ENCODE measurements around the gene LPCAT1. TPM values are rescaled to one million over a fixed set of nuclear protein-coding genes. Genes with fewer than 3 reads are reported as not detected.

Gene LPCAT1
- total RNA-seq, 1 donor from 2014 or later, result 18.7 TPM

DNA sequence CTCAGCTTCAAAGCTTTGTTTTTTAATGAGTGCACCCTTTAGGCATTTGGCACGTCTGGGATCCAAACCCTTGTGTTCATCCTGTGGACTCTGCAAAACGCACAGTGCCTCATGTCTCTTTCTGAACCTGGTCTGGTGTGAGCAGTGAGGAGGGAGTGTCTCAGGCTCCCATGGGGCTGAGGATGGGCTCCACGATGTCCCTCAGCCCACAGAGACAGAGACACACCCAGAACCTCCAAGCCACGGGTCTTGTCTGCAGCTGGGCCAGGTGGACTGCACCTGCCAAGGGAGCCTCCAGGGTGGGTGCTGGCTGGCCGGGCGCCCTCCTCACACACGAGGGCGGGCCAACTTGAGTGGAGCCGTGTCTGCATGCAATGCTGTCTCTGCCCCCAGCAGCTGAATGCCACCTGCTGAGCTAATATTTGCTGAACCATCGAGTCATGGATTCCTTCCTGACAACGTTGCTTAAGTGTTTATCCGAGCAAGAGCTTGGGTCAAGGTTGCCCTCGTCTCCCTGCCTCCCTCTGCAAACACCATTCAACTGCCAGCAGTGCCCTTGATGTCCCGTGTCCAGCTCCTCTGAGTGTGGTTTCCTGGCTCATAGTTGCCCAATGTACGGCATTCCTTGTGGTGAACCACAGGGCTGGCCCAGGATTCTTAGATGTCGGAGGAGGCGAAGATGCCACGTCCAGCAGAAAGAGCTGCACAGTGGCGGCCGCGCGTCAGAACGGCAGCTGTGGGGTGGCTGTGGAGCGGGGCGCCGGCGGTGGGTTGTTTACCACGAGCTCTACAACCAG lies 31.4 kb upstream of the LPCAT1 start:
- no peak for DNase-seq (ENCODE audit: low read depth in 2 of 2)

GRCh38 chr5:1554410-1554967 lies 30.7 kb upstream of the LPCAT1 start:
- no peak for DNase-seq (ENCODE audit: low read depth in 2 of 2)

- DNase-seq (ENCODE audit: low read depth in 2 of 2), result no peak
Measured at GRCh38 chr5:1553539-1554409, 30.0 kb upstream of the LPCAT1 start.

GRCh38 chr5:1552521-1553255 lies 28.9 kb upstream of the LPCAT1 start:
- no peak for DNase-seq (ENCODE audit: low read depth in 2 of 2)

DNA sequence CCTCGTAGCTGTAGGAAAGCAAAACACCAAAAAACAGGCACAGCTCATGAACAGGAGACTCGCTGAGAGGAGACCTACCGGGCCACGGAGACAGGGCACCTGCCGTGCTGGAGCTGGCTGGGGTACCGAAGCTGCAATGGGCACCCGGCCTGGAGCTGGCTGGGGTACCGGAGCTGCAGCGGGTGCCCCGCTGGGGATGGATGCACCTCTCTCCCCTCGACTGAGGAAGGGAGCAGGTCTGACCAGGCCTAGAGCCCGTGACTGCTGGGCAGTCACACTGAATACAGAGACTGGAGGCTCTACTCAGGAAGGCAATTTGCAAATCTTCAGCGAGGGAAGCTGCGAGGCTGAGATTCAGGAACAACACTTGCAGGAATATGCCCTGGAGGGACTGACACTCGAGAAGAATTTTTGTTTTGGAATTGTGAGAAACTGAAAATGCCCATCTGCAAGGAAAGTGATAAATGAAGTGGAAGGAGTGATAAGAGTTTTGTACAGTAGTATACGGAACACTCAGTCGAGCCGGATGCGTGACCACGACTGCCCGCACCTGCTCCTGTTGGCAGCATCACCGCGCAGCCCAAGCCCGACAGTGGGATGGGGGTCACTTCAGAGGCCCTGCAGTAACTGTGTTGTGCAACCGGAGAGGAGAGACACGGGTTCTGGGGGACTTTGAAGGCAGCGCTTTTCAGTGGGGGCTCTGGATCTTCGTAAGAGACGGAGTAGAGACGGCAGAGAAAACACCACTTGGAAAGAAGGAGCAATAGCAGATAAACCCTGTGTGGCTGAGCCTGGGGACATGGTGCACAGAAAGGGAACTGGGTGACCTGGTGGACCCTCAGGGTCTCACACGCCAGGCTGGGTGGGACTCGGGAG lies 27.9 kb upstream of the LPCAT1 start:
- DNase-seq (ENCODE audit: low read depth in 2 of 2), result no peak

GRCh38 chr5:1550287-1551076 lies 26.7 kb upstream of the LPCAT1 start:
- DNase-seq (ENCODE audit: low read depth in 2 of 2), result no peak

GRCh38 chr5:1549475-1550030 lies 25.8 kb upstream of the LPCAT1 start:
- no peak for DNase-seq (ENCODE audit: low read depth in 2 of 2)

GRCh38 chr5:1548702-1549474 lies 25.1 kb upstream of the LPCAT1 start:
- no peak for DNase-seq (ENCODE audit: low read depth in 2 of 2)

DNA sequence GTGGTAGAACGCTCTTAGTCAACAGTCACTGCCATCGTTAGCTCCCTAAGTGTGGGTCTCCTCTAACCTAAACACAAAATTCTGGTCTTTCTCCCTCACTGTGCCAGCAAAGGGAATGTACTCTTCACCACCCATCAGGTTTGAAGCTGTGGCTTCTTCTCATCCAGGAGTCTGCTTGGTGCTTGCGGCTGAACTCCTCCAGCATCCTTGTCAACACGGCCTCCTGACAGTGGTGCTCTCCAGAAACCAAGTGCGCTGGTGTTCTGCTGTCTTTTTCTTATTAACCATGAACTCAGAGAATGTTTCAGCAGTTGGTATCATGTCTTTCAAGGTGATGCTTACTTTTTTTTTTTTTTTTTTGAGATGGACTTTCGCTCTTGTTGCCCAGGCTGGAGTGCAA lies 23.9 kb upstream of the LPCAT1 start:
- no peak for DNase-seq (ENCODE audit: low read depth in 2 of 2)

- no peak for DNase-seq (ENCODE audit: low read depth in 2 of 2)
Measured at GRCh38 chr5:1547236-1547635, 23.5 kb upstream of the LPCAT1 start.

DNA sequence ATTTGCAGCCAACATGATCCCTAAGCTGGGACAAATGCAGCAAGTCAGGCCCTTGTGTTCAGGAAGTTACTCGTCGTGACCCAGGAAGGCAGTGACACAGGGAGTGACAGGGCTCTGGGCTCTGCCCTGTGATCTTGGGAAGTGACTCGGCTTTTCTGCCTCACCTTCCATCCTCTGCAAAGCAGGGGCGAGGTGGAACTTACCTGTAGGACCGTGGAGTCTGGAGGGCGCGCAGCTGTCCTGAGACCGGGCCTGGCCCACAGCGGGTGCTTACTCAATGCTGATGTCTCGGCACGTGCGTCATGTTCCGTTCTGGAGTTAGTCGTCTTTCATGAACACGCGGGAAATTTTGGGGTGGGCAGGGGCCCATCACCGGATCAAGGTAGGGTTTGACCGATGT lies 22.8 kb upstream of the LPCAT1 start:
- DNase-seq (ENCODE audit: low read depth in 2 of 2), result no peak

- no peak for DNase-seq (ENCODE audit: low read depth in 2 of 2)
Measured at GRCh38 chr5:1545805-1546355, 22.1 kb upstream of the LPCAT1 start.

DNA sequence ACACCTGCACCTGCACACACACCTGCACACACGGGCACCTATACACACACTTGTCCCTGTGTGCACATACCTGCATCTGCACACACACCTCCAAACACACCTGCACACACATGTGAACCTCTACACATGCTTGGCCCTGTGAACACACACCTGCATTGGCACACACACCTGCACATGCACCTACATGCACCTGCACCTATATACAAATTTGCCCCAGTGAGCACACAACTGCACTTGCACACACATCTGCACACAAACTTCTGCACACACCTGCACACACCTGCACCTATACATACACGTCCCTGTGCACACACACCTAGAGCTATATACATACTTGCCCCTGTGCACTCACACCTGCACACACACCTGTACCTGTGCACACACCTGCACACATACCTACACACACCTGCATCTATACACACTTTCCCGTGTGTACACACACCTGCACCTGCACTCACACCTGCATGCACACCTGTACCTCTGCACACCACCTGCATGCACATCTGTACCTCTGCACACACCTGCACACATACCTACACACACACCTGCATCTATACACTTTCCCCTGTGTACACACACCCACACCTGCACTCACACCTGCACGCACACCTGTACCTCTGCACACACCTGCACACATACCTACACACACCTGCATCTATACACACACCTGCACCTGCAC lies 21.5 kb upstream of the LPCAT1 start:
- DNase-seq (ENCODE audit: low read depth in 2 of 2), result no peak

DNA sequence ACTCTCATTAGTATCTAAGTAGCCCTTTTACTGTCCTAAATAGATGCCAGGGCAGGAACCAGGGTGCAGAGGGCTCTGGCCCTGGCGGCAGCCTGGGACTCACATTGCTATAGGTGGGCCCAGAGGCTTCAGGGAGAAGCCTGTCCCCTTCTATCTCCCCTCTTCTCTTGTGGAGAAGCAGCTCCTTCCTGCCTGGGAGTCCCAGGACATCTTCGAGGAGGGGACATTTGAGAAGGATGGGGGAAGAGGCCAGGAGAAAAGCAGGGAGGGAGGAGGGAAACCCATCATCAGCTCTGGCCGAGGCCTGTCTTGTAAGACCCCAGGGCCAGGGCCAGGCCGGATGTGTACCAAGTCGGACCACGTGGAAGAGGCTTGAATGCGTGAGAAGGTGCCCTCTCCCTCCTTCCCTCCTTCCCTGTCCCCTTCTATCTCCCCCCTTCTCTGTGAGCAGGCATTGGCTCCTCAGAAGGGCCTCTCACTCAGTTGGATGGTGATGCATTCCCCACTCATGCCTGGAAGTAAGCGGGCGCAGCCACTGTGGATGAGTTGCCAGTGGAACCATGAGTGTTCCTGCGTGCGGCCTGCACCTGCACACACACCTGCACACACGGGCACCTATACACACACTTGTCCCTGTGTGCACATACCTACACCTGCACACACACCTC lies 20.7 kb upstream of the LPCAT1 start:
- DNase-seq (ENCODE audit: low read depth in 2 of 2), result no peak

GRCh38 chr5:1543398-1544293 lies 19.9 kb upstream of the LPCAT1 start:
- no peak for DNase-seq (ENCODE audit: low read depth in 2 of 2)

- DNase-seq (ENCODE audit: low read depth in 2 of 2), result peak in 1 of 2 donors; percentile 39
Measured at GRCh38 chr5:1542781-1543180, 19.0 kb upstream of the LPCAT1 start.

All from dermis microvascular lymphatic vessel endothelial cell (primary cell).